ENCODE data around the gene NFATC3.
A peak's percentile ranks its signal among the peaks of the same experiment; 100 is the strongest.

NFATC3 gene

GRCh38 chr16:68190736-68191510 is 105.8 kb downstream of the NFATC3 start:
- DNase-seq: no peak

GRCh38 chr16:68194251-68194650 is 109.1 kb downstream of the NFATC3 start:
- no peak for DNase-seq

GRCh38 chr16:68197250-68197649 is 112.1 kb downstream of the NFATC3 start:
- DNase-seq: no peak

GRCh38 chr16:68200088-68200783 is 115.1 kb downstream of the NFATC3 start:
- DNase-seq: no peak

- no peak for DNase-seq
These were observed 116.9 kb downstream of the NFATC3 start for GRCh38 chr16:68202091-68202519.

GRCh38 chr16:68206245-68206644 is 121.1 kb downstream of the NFATC3 start:
- DNase-seq: no peak

- DNase-seq: no peak
These were observed 129.6 kb downstream of the NFATC3 start for GRCh38 chr16:68214726-68215125.

GRCh38 chr16:68215302-68215701 is 130.1 kb downstream of the NFATC3 start:
- DNase-seq: no peak

- no peak for DNase-seq
These were observed 131.1 kb downstream of the NFATC3 start for GRCh38 chr16:68216240-68216639.

GRCh38 chr16:68217506-68217905 is 132.3 kb downstream of the NFATC3 start:
- no peak for DNase-seq

- DNase-seq: no peak
These were observed 134.7 kb downstream of the NFATC3 start for GRCh38 chr16:68219725-68220351.

- no peak for DNase-seq
These were observed 137.9 kb downstream of the NFATC3 start for GRCh38 chr16:68223072-68223471.

GRCh38 chr16:68226116-68226515 is 140.9 kb downstream of the NFATC3 start:
- DNase-seq: no peak

GRCh38 chr16:68227183-68227793 is 142.1 kb downstream of the NFATC3 start:
- DNase-seq: no peak

- DNase-seq: no peak
These were observed 142.8 kb downstream of the NFATC3 start for GRCh38 chr16:68227850-68228553.

- DNase-seq: no peak
These were observed 143.5 kb downstream of the NFATC3 start for GRCh38 chr16:68228652-68229051.

GRCh38 chr16:68229431-68230175 is 144.4 kb downstream of the NFATC3 start:
- DNase-seq: peak; percentile 32

- no peak for DNase-seq
These were observed 145.0 kb downstream of the NFATC3 start for GRCh38 chr16:68230176-68230571.

- DNase-seq: no peak
These were observed 145.8 kb downstream of the NFATC3 start for GRCh38 chr16:68230956-68231355.

- no peak for DNase-seq
These were observed 146.4 kb downstream of the NFATC3 start for GRCh38 chr16:68231384-68232136.

GRCh38 chr16:68232335-68232734 is 147.2 kb downstream of the NFATC3 start:
- DNase-seq: no peak

Measured in activated effector memory CD4-positive, alpha-beta T cell treated with Interleukin-2 at 50 U/mL for 16 hours (primary cell).